ENCODE data around the gene RNF135.
"Not testable (repeated sequence)": the region's sequence is repeated elsewhere in the genome, so short reads cannot be mapped to it uniquely, and the experiment has no call there.

Gene RNF135

DNA sequence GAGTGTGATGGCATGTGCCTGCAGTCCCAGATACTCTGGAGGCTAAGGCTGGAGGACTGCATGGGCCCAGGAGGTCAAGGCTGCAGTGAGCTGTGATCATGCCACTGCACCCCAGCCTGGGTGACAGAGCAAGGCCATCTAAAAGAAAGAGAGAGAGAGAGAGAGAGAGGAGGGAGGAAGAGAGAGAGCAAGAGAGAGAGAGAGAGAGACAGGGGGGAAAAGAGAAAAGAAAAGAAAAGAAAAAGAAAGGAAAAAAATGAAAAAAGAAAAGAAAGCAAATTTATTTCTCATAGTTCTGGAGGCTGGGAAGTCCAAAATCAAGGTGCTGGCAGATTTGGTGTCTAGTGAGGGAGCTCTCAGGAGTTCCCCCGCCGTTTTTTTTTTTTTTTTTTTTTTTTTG is 33.3 kb downstream of the RNF135 start:
- no peak for DNase-seq

- no peak for DNase-seq
Measured at GRCh38 chr17:31007695-31008373, 37.0 kb downstream of the RNF135 start.

- DNase-seq, result no peak
Measured at GRCh38 chr17:31008374-31009041, 37.7 kb downstream of the RNF135 start.

GRCh38 chr17:31009042-31009702 is 38.3 kb downstream of the RNF135 start:
- DNase-seq, result not testable (repeated sequence)

GRCh38 chr17:31010014-31010413 is 39.2 kb downstream of the RNF135 start:
- DNase-seq, result not testable (repeated sequence)

DNA sequence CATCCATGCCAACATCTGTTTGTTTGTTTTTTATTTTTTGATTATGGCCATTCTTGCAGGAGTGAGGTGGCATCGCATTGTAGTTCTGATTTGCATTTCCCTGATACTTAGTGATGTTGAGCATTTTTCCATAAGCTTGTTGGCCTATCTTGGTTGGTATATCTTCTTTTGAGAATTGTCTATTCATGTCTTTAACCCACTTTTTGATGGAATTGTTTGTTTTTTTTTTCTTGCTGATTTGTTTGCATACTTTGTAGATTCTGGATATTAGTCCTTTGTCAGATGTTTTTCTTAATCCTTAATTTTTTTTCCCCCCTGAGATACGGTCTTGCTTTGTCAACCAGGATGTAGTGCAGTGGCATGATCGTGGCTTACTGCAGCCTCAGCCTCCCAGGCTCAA is 43.0 kb downstream of the RNF135 start:
- no peak for DNase-seq

DNA sequence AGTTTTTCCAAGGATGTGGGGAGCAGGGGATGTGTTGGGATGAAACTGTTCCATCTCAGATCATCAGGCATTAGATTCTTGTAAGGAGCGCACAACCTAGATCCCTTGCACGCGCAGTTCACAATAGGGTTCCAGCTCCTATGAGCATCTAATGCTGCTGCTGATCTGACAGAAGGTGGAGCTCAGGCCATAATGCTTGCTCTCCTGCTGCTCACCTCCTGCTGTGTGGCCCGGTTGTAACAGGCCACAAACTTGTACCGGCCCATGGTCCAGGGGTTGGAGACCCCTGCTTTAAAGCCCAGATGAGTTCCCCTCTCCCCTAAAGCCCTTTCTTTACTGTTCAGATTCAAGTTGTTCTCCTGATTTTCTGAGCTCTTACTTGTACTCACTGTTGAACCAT is 44.8 kb downstream of the RNF135 start:
- no peak for DNase-seq

GRCh38 chr17:31019004-31019403 is 48.2 kb downstream of the RNF135 start:
- no peak for DNase-seq

- DNase-seq, result not testable (repeated sequence)
Measured at GRCh38 chr17:31023171-31023570, 52.3 kb downstream of the RNF135 start.

DNA sequence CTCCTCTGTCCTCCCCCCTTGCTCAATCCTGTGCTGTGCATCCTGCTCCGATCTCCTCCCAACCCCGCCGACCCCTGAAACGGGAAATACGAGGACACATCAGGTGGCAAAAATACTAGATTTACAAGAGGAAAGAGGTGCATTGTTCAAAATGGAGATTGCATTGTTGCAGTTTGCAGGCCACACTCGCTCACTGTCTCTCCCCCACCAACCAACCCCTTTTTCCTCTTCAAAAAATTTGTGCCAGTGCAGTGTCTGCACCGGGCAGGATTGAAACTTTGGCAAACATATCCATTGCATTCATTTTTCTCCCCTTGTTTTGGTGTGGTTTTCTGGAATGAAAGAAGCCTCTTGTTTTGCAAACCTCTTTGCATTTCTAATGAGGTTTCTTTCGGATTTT is 61.0 kb downstream of the RNF135 start:
- no peak for DNase-seq

- DNase-seq, result not testable (repeated sequence)
Measured at GRCh38 chr17:31035611-31036010, 64.8 kb downstream of the RNF135 start.

GRCh38 chr17:31040837-31041236 is 70.0 kb downstream of the RNF135 start:
- not testable (repeated sequence) for DNase-seq

DNA sequence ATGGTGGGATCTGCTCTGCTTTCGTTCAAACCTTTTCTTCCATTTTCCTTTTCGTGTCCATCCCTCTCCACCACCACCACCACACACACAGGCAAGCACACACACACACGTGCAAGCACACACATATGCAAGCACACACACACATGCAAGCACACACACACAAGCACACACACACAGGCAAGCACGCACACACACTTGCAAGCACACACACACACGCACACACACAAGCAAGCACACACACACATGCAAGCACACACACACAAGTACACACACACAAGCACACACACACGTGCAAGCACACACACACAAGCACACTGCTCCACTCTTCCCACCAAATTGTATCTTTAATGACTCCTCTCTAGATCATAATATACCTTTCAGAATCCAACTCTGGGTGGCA is 71.5 kb downstream of the RNF135 start:
- DNase-seq, result not testable (repeated sequence)

- DNase-seq, result peak in 1 of 2 experiments; percentile 21
Measured at GRCh38 chr17:31046856-31047425, 76.1 kb downstream of the RNF135 start.

DNA sequence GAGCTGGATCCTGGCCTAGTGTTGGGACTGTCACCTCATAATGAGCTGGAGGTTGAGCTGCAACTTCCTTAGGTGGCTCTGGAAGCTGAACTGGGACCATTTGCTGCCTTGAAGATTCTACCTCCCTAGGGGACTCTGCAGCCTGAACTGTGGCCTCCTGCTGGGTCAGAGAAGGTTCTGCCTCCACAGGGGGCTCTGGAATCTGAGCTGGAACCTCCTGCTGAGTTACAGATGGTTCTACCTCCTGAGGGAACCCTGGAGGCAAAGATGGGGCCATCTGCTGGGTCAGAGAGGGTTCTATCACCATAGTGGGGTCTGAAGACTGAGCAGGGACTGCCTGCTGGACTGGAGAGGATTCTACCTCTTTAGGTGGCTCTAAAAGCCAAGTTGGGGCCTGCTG is 77.3 kb downstream of the RNF135 start:
- DNase-seq, result no peak

- DNase-seq, result no peak
Measured at GRCh38 chr17:31048780-31049179, 77.9 kb downstream of the RNF135 start.

Data from cerebellar nuclear complex (tissue), 1 donor.